Endothelial cell of umbilical vein (primary cell): ENCODE measurements around the gene ITM2B. TPM values are rescaled to one million over a fixed set of nuclear protein-coding genes. Genes with fewer than 3 reads are reported as not detected.

ENCODE experiments used
- BruUV-seq: library from RNA; stranded (reverse); fragments of 400-500 nt; replicated peaks from 2 replicates; lab custom pipeline; 2021; lab: Mats Ljungman, UMichigan
- CTCF ChIA-PET: fragments of 300-600, 350-600 bp; sonication (Branson Sonifier 250); formaldehyde crosslinking; loops from one replicate; lab custom pipeline; 2021; ENCODE audit warnings: antibody characterized with exemption, inconsistent platforms; lab: Charles Lee
- POLR2A ChIA-PET: fragments of 300-600, 350-600 bp; sonication (Branson Sonifier 250); formaldehyde crosslinking; loops from one replicate; lab custom pipeline; 2021; ENCODE audit warnings: antibody characterized with exemption, inconsistent platforms; lab: Charles Lee
- DNase-seq: peaks from one replicate; pipeline ENCODE4 v3.0.0-alpha.2; 2011; ENCODE audit warnings: low read depth, low spot score
- FAIRE-seq: peaks from 2 replicates; lab custom pipeline; 2011; peaks lifted over from hg19 to GRCh38; lab: Jason Lieb, UNC
- H2AFZ ChIP-seq: 2 replicates; pipeline ENCODE4 v1.6.0; 2012; ENCODE audit warnings: low read depth, low read length, control low read depth, inconsistent platforms
- H3K27ac ChIP-seq: 2 replicates; pipeline ENCODE4 v1.5.1; 2011; ENCODE audit warnings: low read depth, mild to moderate bottlenecking, control low read depth, low read length, moderate library complexity; ENCODE audit not compliant: insufficient read depth
- H3K27me3 ChIP-seq, 2 experiments: 2 replicates each; pipeline versions ENCODE4 v1.6.0 to v1.6.1; 2011; ENCODE audit warnings: low read length in 2 of 2, mixed read lengths in 1 of 2; ENCODE audit not compliant: control insufficient read depth in 2 of 2, insufficient read depth in 2 of 2
- H3K36me3 ChIP-seq, 2 experiments: 2 replicates in 1 of 2; 3 replicates in 1 of 2; pipeline ENCODE4 v1.5.1; 2011; ENCODE audit warnings: low read length in 2 of 2, mild to moderate bottlenecking in 1 of 2, moderate library complexity in 1 of 2; ENCODE audit not compliant: control insufficient read depth in 2 of 2, insufficient read depth in 2 of 2; ENCODE audit errors: extremely low read depth in 1 of 2
- H3K4me1 ChIP-seq: 3 replicates; pipeline ENCODE4 v1.5.1; 2011; ENCODE audit warnings: mild to moderate bottlenecking, low read length; ENCODE audit not compliant: control insufficient read depth, insufficient read depth; ENCODE audit errors: extremely low read depth
- H3K4me2 ChIP-seq: 2 replicates; pipeline ENCODE4 v1.6.1; 2011; ENCODE audit warnings: low read length, control low read depth, mixed read lengths; ENCODE audit not compliant: insufficient read depth
- H3K4me3 ChIP-seq, 3 experiments: fragments of 200-600 bp in 1 of 3; sonication (generic), shearing (Covaris generic) in 1 of 3; replicated peaks in 1 of 3; 2 replicates each; pipeline ENCODE4 v1.5.1; 2011 to 2016; ENCODE audit warnings: control low read depth in 3 of 3, low read length in 3 of 3, mild to moderate bottlenecking in 2 of 3, inconsistent platforms in 1 of 3, low read depth in 1 of 3, moderate library complexity in 1 of 3; ENCODE audit not compliant: insufficient read depth in 1 of 3
- H3K79me2 ChIP-seq: 2 replicates; pipeline ENCODE4 v1.6.0; 2012; ENCODE audit warnings: low read length, inconsistent platforms; ENCODE audit not compliant: control insufficient read depth, insufficient read depth
- H3K9ac ChIP-seq: replicated peaks from 2 replicates; pipeline ENCODE3; 2011; ENCODE audit warnings: low read length, control low read depth; ENCODE audit not compliant: insufficient read depth; ENCODE audit errors: extremely low read depth
- H3K9me1 ChIP-seq: replicated peaks from 3 replicates; pipeline ENCODE4 v1.6.0; 2011; ENCODE audit warnings: mild to moderate bottlenecking, low read length; ENCODE audit not compliant: control insufficient read depth, insufficient read depth; ENCODE audit errors: extremely low read depth
- H3K9me3 ChIP-seq: replicated peaks from 2 replicates; pipeline ENCODE4 v1.5.1; 2012; ENCODE audit warnings: low read length, inconsistent platforms; ENCODE audit not compliant: control insufficient read depth, insufficient read depth
- H4K20me1 ChIP-seq: replicated peaks from 2 replicates; pipeline ENCODE3; 2011; ENCODE audit warnings: mild to moderate bottlenecking, low read length; ENCODE audit not compliant: control insufficient read depth, insufficient read depth; ENCODE audit errors: extremely low read depth
- EZH2 ChIP-seq: IDR thresholded peaks from 2 replicates; pipeline ENCODE4 v1.6.1; 2012; ENCODE audit warnings: borderline replicate concordance, low read depth, mild to moderate bottlenecking, moderate library complexity, low read length, inconsistent platforms; ENCODE audit not compliant: severe bottlenecking
- FOS ChIP-seq: IDR thresholded peaks from 2 replicates; pipeline ENCODE4 v1.6.1; 2011; ENCODE audit warnings: mild to moderate bottlenecking, low read length, moderate library complexity, borderline replicate concordance; ENCODE audit not compliant: insufficient read depth
- GATA2 ChIP-seq: IDR thresholded peaks from 2 replicates; pipeline ENCODE4 v1.7.0; 2011; ENCODE audit warnings: low read depth, mild to moderate bottlenecking, moderate library complexity, mixed read lengths, low read length; ENCODE audit not compliant: insufficient read length, insufficient read depth
- JUN ChIP-seq: IDR thresholded peaks from 2 replicates; pipeline ENCODE4 v1.6.1; 2011; ENCODE audit warnings: borderline replicate concordance, low read depth; ENCODE audit not compliant: insufficient read length, insufficient read depth
- MYC ChIP-seq: IDR thresholded peaks from one replicate; pipeline ENCODE4 v1.6.1; 2011; ENCODE audit warnings: mild to moderate bottlenecking, low read depth, low read length
- POLR2A ChIP-seq: IDR thresholded peaks from 2 replicates; pipeline ENCODE4 v1.6.1; 2012; ENCODE audit warnings: low read depth, mild to moderate bottlenecking, control low read depth, low read length
- POLR2AphosphoS5 ChIP-seq: IDR thresholded peaks from 2 replicates; pipeline ENCODE4 v1.6.1; 2012; ENCODE audit warnings: low read depth, mild to moderate bottlenecking, control low read depth, low read length, moderate library complexity; ENCODE audit not compliant: insufficient read depth
- dilution Hi-C: fragments of 300-500 bp; cut with MboI; formaldehyde crosslinking; loops from one replicate; pipeline ENCODE4 v1.15.0; 2019; ENCODE audit warnings: low sequenced_read_pairs; ENCODE audit not compliant: extremely low pct_ligation_motif_present
- intact Hi-C: fragments of 100-400 bp; cut with micrococcal nuclease; formaldehyde crosslinking; loops from one replicate; pipeline ENCODE4 v1.10.0; 2022
- polyA plus RNA-seq, 4 experiments: library from polyadenylated mRNA; depleted of rRNA in 3 of 4; stranded (reverse) in 3 of 4; unstranded in 1 of 4; fragments of >200 nt; gene quantifications; 2 replicates each; pipeline versions ENCODE4 v1.2.1 to v1.2.3, GENCODE V29; 2011 to 2012; ENCODE audit warnings: missing spikeins in 1 of 4
- total RNA-seq: library from RNA; stranded (reverse); gene quantifications from 2 replicates; pipeline ENCODE4 v1.2.3, GENCODE V29; 2021
- TF ChIP-seq, protein P1 (sequence below): IDR thresholded peaks from 2 replicates; pipeline ENCODE4 v1.6.1; 2011; ENCODE audit not compliant: insufficient read depth, insufficient read length
- TF ChIP-seq, protein P2 (sequence below), 2 donors: IDR thresholded peaks; 1 replicate in 1 of 2; 2 replicates in 1 of 2; pipeline ENCODE4 v1.5.1; 2011; ENCODE audit warnings: low read length in 2 of 2, mild to moderate bottlenecking in 2 of 2, moderate library complexity in 2 of 2, control low read depth in 1 of 2, inconsistent platforms in 1 of 2, low read depth in 1 of 2; ENCODE audit not compliant: insufficient read depth in 1 of 2; ENCODE audit errors: extremely low read depth in 1 of 2

ITM2B gene
- total and polyA plus RNA-seq, 2 donors (not counting 3 experiments of a cell fraction or from before 2014, with no cell fraction given) = 150 to 271 TPM

- Histone ChIP-seq H4K20me1 (no peaks in the 10 kb centered on the region), H2AFZ (no peak overlapping the region), H3K9me3 (no peaks in the 10 kb centered on the region), H3K27me3 (no peaks in the 10 kb centered on the region), H3K27ac (no peak overlapping the region), H3K9ac (no peak overlapping the region), H3K36me3 (peaks cover 0 to 7% of the 10 kb centered on the region in 2 experiments), H3K79me2 (peaks cover 8% of the 10 kb centered on the region), H3K4me1 (no peaks in the 10 kb centered on the region), H3K9me1 (no peaks in the 10 kb centered on the region), H3K4me2 (no peak overlapping the region), H3K4me3 (no peak overlapping the region)
- dilution Hi-C loops (no loop called here), intact Hi-C loops (no loop called here)
- FAIRE-seq (no peak), DNase-seq (no peak)
- ChIA-PET POLR2A (no interaction called here), CTCF (interaction anchor here (1.7 kb wide), 1 partner anchor 15 kb away, joined by 4 read pairs; no protein-coding TSS in a partner anchor)
- no TSS peak for BruUV-seq
- TF ChIP-seq EZH2 (no peak), JUN (no peak), POLR2AphosphoS5 (no peak), FOS (no peak), MYC (no peak), POLR2A (no peak), GATA2 (no peak)
- TF ChIP-seq, protein P1, sequence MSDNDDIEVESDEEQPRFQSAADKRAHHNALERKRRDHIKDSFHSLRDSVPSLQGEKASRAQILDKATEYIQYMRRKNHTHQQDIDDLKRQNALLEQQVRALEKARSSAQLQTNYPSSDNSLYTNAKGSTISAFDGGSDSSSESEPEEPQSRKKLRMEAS = no peak
- TF ChIP-seq, protein P2, sequence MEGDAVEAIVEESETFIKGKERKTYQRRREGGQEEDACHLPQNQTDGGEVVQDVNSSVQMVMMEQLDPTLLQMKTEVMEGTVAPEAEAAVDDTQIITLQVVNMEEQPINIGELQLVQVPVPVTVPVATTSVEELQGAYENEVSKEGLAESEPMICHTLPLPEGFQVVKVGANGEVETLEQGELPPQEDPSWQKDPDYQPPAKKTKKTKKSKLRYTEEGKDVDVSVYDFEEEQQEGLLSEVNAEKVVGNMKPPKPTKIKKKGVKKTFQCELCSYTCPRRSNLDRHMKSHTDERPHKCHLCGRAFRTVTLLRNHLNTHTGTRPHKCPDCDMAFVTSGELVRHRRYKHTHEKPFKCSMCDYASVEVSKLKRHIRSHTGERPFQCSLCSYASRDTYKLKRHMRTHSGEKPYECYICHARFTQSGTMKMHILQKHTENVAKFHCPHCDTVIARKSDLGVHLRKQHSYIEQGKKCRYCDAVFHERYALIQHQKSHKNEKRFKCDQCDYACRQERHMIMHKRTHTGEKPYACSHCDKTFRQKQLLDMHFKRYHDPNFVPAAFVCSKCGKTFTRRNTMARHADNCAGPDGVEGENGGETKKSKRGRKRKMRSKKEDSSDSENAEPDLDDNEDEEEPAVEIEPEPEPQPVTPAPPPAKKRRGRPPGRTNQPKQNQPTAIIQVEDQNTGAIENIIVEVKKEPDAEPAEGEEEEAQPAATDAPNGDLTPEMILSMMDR (IDR thresholded peaks at IDR 0.05; ENCODE audit: extremely low read depth in 1 of 2, insufficient read depth in 1 of 2, low read depth in 1 of 2, low read length in 2 of 2) = no peak
These were observed 86.0 kb downstream of the ITM2B start for GRCh38 chr13:48318821-48319511.

Other genes starting within 250 kb of the ITM2B start
- 32.0 and 37.0 TPM in 2 replicates for gene SUCLA2, start 231.9 kb upstream of the ITM2B start, total RNA-seq
- 10.4 and 13.6 TPM in 2 replicates for gene SUCLA2, start 231.9 kb upstream of the ITM2B start, polyA plus RNA-seq
- 20.6 and 21.6 TPM in 2 replicates for gene NUDT15, start 195.5 kb upstream of the ITM2B start, total RNA-seq
- 10.3 and 13.3 TPM in 2 replicates for gene NUDT15, start 195.5 kb upstream of the ITM2B start, polyA plus RNA-seq
- 40.1 and 43.3 TPM in 2 replicates for gene MED4, start 138.1 kb upstream of the ITM2B start, total RNA-seq
- gene MED4, start 138.1 kb upstream of the ITM2B start, polyA plus RNA-seq = 20.4 and 21.9 TPM in 2 replicates
- gene RB1, start 70.5 kb downstream of the ITM2B start, total RNA-seq = 34.8 and 41.2 TPM in 2 replicates
- 5.3 and 8.0 TPM in 2 replicates for gene RB1, start 70.5 kb downstream of the ITM2B start, polyA plus RNA-seq
- gene LPAR6, start 179.9 kb downstream of the ITM2B start, total RNA-seq = 22.3 and 22.9 TPM in 2 replicates
- 12.0 and 14.5 TPM in 2 replicates for gene LPAR6, start 179.9 kb downstream of the ITM2B start, polyA plus RNA-seq